HL-60 (cell line): ENCODE data around the gene CDNF.

ENCODE experiments used
- DNase-seq, 2 experiments: peaks; one replicate each; pipeline ENCODE4 v3.0.0-alpha.2; 2010 to 2020; ENCODE audit warnings: low read depth in 1 of 2, low spot score in 1 of 2
- H3K27ac ChIP-seq: fragments of 250-450 bp; sonication (Bioruptor Pico); replicated peaks from 2 replicates; pipeline ENCODE4 v1.5.1; 2020; ENCODE audit warnings: mild to moderate bottlenecking, moderate library complexity
- H3K27me3 ChIP-seq: fragments of 250-450 bp; sonication (Bioruptor Pico); 2 replicates; pipeline ENCODE4 v1.5.1; 2021; ENCODE audit warnings: mild to moderate bottlenecking, moderate library complexity; ENCODE audit not compliant: insufficient read depth, poor library complexity, severe bottlenecking
- H3K4me3 ChIP-seq: replicated peaks from 2 replicates; pipeline ENCODE4 v1.5.1; 2011; ENCODE audit warnings: mild to moderate bottlenecking, control low read depth, low read length; ENCODE audit not compliant: insufficient read depth
- GABPA ChIP-seq: IDR thresholded peaks from 2 replicates; pipeline ENCODE4 v1.6.1; 2012; ENCODE audit warnings: low read depth
- POLR2AphosphoS5 ChIP-seq: IDR thresholded peaks from 2 replicates; pipeline ENCODE4 v1.6.1; 2012; ENCODE audit warnings: low read depth
- SPI1 ChIP-seq: IDR thresholded peaks from 2 replicates; pipeline ENCODE4 v1.6.1; 2012; ENCODE audit warnings: low read depth, mild to moderate bottlenecking, borderline replicate concordance
- TF ChIP-seq, protein P1 (sequence below): IDR thresholded peaks from 2 replicates; pipeline ENCODE4 v1.6.1; 2012; ENCODE audit warnings: low read depth; ENCODE audit not compliant: insufficient replicate concordance
- TF ChIP-seq, protein P2 (sequence below): IDR thresholded peaks from one replicate; pipeline ENCODE4 v1.5.1; 2011; ENCODE audit warnings: low read length, control low read depth, inconsistent platforms; ENCODE audit not compliant: insufficient read depth

Gene CDNF

DNA sequence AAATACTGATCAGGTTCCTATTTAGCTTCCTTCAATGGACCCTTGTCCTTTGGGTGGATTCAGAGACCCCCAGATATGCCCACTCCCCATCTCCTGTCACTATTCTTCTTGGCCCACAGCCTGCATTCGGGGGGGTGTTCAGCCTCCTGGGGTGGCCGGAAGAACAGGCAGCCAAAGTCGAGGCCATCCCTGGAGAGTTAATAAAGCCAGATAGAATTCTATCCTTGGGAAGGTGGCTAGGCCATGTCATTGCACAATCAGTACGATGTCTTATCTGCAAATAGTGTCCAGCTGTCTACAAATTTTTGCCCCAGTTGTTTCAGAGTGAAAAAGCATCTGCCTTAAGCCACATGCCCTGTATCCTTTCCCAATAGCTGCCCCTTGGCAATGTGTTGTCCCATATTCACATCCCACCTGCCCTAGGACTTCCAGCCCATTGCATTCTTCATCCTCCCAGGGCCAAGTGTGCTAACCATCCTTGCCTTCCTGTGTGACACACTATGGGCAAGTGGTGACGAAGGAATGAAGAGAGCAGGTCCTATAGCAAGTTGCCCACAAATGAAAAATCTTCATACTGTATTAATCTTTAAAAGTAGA is 53.3 kb downstream of the CDNF start:
- H3K27ac ChIP-seq: no peak overlapping the region
- DNase-seq: no peak
- TF ChIP-seq, protein P1, sequence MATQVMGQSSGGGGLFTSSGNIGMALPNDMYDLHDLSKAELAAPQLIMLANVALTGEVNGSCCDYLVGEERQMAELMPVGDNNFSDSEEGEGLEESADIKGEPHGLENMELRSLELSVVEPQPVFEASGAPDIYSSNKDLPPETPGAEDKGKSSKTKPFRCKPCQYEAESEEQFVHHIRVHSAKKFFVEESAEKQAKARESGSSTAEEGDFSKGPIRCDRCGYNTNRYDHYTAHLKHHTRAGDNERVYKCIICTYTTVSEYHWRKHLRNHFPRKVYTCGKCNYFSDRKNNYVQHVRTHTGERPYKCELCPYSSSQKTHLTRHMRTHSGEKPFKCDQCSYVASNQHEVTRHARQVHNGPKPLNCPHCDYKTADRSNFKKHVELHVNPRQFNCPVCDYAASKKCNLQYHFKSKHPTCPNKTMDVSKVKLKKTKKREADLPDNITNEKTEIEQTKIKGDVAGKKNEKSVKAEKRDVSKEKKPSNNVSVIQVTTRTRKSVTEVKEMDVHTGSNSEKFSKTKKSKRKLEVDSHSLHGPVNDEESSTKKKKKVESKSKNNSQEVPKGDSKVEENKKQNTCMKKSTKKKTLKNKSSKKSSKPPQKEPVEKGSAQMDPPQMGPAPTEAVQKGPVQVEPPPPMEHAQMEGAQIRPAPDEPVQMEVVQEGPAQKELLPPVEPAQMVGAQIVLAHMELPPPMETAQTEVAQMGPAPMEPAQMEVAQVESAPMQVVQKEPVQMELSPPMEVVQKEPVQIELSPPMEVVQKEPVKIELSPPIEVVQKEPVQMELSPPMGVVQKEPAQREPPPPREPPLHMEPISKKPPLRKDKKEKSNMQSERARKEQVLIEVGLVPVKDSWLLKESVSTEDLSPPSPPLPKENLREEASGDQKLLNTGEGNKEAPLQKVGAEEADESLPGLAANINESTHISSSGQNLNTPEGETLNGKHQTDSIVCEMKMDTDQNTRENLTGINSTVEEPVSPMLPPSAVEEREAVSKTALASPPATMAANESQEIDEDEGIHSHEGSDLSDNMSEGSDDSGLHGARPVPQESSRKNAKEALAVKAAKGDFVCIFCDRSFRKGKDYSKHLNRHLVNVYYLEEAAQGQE: no peak
- TF ChIP-seq SPI1: no peak
- H3K27me3 ChIP-seq: no peaks in the 10 kb centered on the region
- H3K4me3 ChIP-seq: no peak overlapping the region

DNA sequence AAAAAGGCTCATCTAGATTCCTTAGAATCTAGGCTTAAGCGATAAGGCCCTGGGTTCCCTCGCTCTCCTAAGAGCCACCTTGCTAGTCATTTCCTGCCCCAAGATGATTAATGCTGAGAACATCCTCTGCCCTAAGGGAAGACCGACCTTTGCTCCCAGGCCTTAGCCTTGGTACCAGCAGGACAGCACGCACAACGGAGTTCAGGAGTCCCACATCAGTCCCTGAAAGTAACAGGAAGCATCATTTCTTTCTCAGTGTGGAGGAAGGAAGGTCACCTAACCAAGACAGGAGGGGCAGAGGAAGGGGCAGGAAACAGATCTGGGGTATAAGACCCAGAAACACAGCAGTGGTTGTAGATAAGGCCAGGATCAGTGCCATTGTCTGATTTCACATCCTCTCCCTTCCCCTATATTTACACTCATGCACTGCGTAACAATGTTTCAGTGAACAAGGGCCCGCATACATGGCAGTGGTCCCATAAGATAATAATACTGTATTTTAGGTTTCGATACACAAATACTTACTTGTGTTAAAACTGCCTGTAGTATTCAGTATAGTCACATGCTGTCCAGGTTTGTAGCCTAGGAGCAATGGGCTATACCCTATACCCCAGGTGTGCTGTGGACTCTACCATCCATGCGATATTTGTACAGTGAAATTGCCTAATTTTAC is 55.0 kb downstream of the CDNF start:
- H3K27me3 ChIP-seq: no peaks in the 10 kb centered on the region
- H3K27ac ChIP-seq: no peak overlapping the region
- no peak for DNase-seq
- H3K4me3 ChIP-seq: no peak overlapping the region
- TF ChIP-seq, protein P2, sequence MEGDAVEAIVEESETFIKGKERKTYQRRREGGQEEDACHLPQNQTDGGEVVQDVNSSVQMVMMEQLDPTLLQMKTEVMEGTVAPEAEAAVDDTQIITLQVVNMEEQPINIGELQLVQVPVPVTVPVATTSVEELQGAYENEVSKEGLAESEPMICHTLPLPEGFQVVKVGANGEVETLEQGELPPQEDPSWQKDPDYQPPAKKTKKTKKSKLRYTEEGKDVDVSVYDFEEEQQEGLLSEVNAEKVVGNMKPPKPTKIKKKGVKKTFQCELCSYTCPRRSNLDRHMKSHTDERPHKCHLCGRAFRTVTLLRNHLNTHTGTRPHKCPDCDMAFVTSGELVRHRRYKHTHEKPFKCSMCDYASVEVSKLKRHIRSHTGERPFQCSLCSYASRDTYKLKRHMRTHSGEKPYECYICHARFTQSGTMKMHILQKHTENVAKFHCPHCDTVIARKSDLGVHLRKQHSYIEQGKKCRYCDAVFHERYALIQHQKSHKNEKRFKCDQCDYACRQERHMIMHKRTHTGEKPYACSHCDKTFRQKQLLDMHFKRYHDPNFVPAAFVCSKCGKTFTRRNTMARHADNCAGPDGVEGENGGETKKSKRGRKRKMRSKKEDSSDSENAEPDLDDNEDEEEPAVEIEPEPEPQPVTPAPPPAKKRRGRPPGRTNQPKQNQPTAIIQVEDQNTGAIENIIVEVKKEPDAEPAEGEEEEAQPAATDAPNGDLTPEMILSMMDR: no peak
- TF ChIP-seq SPI1 (no peak), GABPA (no peak), POLR2AphosphoS5 (no peak)
- TF ChIP-seq, protein P1: no peak

DNA sequence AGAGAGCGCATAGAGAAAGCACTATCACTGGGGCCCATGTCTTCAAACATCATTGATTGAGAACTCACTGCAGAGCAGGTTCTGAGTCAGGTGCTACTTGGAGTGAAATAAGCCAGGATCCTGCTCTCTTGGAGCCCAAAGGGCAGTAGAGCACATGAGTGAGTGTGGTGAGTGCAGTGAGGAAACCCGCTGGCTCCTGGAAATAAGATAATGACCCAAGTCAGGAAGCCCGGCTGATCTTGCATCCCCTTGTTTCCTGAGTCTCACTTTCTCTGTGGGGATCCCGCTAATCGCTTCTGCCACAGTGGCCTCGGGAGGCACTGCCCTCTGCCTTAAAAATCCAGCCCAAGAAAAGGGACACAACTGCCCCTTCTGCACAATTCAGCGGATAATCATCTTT is 56.1 kb downstream of the CDNF start:
- Histone ChIP-seq H3K27ac (no peak overlapping the region), H3K4me3 (no peak overlapping the region), H3K27me3 (no peaks in the 10 kb centered on the region)
- no peak for DNase-seq
- no peak for TF ChIP-seq POLR2AphosphoS5

DNA sequence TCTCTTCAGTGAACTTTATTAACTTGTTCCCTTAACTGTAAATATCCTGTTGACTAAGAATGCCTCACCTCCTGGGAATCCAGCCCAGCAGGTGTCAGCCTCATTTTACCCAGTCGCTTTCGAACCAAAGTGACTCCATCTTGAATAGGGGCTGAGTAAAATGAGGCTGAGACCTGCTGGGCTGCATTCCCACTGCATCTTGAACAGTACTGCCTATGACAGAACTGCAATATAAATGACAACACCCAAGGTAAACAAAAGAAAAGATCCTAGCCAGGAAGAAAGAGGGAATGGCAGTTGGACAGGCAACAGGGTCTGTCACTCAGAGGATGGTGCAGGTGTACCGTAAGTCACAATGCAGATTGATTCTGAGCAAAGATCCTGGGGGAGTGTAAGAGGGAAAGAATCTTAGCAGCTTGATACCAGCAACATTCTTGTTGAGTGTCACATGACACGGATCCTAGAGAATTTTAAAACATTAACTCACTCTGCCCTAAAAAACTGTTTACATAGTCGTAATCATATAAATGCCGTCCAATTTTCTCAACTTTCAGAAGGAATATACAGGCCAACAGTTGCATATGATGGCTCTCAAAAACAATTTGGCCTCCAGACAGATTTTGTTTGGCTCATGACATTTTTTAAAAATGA is 58.7 kb downstream of the CDNF start:
- TF ChIP-seq, protein P1: no peak
- TF ChIP-seq POLR2AphosphoS5 (no peak), GABPA (no peak), SPI1 (no peak)
- TF ChIP-seq, protein P2: no peak
- Histone ChIP-seq H3K27ac (no peak overlapping the region), H3K4me3 (no peak overlapping the region), H3K27me3 (no peaks in the 10 kb centered on the region)
- DNase-seq: no peak
